ENCODE results near the gene ANKRD12. TPM values are rescaled to one million over a fixed set of nuclear protein-coding genes. Genes with fewer than 3 reads are reported as not detected.

ANKRD12 gene
- polyA plus RNA-seq, 1 donor = 20.1 TPM

DNA sequence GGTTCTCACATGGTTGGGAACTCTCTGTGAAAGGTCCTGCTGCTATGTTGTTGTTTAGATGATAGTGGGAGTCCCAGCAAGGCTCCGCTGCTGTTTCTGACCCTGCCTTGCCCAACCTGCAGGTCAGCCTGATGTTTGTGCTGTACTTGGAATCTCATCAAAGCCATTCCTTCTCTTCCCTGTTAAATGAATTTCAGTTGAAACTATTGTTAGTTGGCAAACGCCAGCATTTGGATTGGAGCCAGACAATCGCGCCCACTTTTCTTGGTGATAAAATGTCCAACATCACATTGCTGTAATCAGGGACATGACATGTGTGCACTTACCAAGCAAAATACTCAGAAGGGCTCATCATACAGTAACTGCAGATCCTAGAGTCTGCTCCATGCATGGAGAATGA lies 185.2 kb downstream of the ANKRD12 start:
- H3K9me3 ChIP-seq (ENCODE audit: control insufficient read depth, low read depth, low read length) = peaks cover 4% of the 10 kb centered on the region
- no peaks in the 10 kb centered on the region for H3K36me3 ChIP-seq (ENCODE audit: control insufficient read depth, insufficient read depth, low read length)
- no peak overlapping the region for H3K27ac ChIP-seq (ENCODE audit: low read length)
- no peak for DNase-seq
- no peaks in the 10 kb centered on the region for H3K27me3 ChIP-seq (ENCODE audit: control insufficient read depth, insufficient read depth, low read length)
- no peaks in the 10 kb centered on the region for H3K4me1 ChIP-seq (ENCODE audit: control insufficient read depth, insufficient read depth, low read length)
- H3K4me3 ChIP-seq (ENCODE audit: low read length) = no peak overlapping the region
- no CpG with 5 or more reads among the region's 4 CpGs for WGBS (ENCODE audit: insufficient coverage, low lambda C conversion rate)

DNA sequence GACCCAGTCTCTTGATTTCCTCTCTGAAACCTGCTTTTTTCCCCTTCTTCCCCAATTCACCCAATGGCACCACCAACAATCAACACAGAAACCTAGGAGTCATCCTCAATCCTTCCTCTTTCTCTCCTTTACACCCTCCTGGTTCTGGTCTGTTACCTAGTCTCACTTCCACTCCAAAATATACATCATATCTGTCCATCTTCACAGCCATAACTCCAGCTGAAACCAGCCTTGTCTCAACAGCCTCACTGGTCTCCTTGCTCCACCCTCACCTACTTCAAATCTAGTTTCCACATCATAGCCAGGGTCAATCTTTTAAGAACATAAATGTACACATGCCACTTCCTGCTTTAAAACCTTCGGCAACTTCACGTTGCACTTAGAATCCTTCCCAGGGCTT lies 186.2 kb downstream of the ANKRD12 start:
- H3K9me3 ChIP-seq (ENCODE audit: control insufficient read depth, low read depth, low read length) = peaks cover 4% of the 10 kb centered on the region
- WGBS (ENCODE audit: insufficient coverage, low lambda C conversion rate) = 80% methylated on average over 1 of the region's 2 CpGs
- H3K36me3 ChIP-seq (ENCODE audit: control insufficient read depth, insufficient read depth, low read length) = no peaks in the 10 kb centered on the region
- no peaks in the 10 kb centered on the region for H3K27me3 ChIP-seq (ENCODE audit: control insufficient read depth, insufficient read depth, low read length)
- H3K27ac ChIP-seq (ENCODE audit: low read length) = no peak overlapping the region
- no peak for DNase-seq
- no peak overlapping the region for H3K4me3 ChIP-seq (ENCODE audit: low read length)
- no peaks in the 10 kb centered on the region for H3K4me1 ChIP-seq (ENCODE audit: control insufficient read depth, insufficient read depth, low read length)

DNA sequence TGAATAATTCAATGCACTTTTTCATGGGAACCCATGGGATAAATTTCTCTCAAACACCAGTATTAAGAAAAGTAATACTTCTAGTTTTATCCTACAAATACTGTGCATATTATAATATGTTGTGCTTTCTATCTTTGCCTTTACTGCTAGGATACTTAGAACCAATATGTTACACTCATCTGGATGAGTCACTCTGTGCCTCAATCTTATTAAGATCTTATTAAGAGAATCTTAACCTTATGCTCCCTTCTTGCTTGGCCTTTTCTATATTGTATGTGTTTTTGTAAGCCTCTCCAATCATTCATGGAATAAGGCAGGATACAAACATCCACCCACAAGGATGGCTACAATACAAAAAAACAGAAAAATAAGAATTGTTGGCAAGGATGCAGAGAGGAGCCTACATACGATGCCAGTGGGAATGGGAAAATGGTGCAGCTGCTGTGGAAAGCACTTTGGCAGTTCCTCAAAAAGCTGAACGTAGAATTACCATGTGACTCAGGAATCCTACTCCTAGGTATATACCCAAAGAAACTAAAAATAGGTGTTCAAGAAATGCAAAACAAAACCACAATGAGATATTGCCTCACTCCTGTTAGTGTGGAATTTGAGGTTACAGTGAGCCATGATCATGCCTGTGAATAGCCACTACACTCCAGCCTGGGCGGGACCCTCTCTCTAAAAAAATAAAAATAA lies 187.3 kb downstream of the ANKRD12 start:
- Histone ChIP-seq H3K27me3 (ENCODE audit: control insufficient read depth, insufficient read depth, low read length) (no peaks in the 10 kb centered on the region), H3K9me3 (ENCODE audit: control insufficient read depth, low read depth, low read length) (peaks cover 4% of the 10 kb centered on the region), H3K4me3 (ENCODE audit: low read length) (no peak overlapping the region), H3K27ac (ENCODE audit: low read length) (no peak overlapping the region), H3K36me3 (ENCODE audit: control insufficient read depth, insufficient read depth, low read length) (no peaks in the 10 kb centered on the region), H3K4me1 (ENCODE audit: control insufficient read depth, insufficient read depth, low read length) (no peaks in the 10 kb centered on the region)
- WGBS (ENCODE audit: insufficient coverage, low lambda C conversion rate) = no CpG with 5 or more reads among the region's 3 CpGs
- no peak for DNase-seq

DNA sequence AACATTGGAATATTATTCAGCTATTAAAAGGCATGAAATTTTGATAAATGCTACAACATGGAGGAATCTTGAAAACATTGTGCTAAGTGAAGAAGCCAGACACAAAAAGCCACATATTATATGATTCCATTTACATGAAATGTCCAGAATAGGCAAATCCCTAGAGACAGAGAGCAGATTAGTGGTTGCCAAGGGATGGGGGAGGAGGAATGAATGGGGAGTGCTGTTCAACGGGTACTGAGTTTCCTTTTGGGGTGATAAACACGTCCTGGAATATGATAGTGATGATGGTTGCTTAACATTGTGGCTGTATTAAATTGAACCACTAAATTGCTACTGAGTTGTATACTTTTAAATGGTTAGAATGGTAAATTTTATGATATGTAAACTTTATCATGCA lies 189.1 kb downstream of the ANKRD12 start:
- Histone ChIP-seq H3K36me3 (ENCODE audit: control insufficient read depth, insufficient read depth, low read length) (no peaks in the 10 kb centered on the region), H3K27me3 (ENCODE audit: control insufficient read depth, insufficient read depth, low read length) (no peaks in the 10 kb centered on the region), H3K9me3 (ENCODE audit: control insufficient read depth, low read depth, low read length) (no peaks in the 10 kb centered on the region), H3K4me3 (ENCODE audit: low read length) (no peak overlapping the region), H3K4me1 (ENCODE audit: control insufficient read depth, insufficient read depth, low read length) (no peaks in the 10 kb centered on the region), H3K27ac (ENCODE audit: low read length) (no peak overlapping the region)
- no CpG with 5 or more reads among the region's 2 CpGs for WGBS (ENCODE audit: insufficient coverage, low lambda C conversion rate)
- DNase-seq = no peak

DNA sequence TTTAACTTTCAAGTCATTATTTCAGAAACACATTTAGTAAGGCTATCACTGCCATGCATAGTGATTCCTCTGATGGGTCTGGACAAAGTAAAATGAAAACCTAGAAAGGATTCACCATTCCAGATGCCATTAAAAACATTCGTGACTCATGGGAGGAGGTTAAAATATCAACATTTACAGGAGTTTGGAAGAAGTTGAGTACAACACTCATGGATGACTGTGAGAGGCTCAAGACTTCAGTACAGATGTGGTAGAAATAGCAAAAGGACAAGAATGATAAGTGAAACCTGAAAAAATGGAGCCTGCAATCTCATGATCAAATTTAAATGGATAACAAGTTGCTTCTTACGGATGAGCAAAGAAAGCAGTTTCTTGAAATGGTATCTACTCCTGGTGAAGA lies 192.2 kb downstream of the ANKRD12 start:
- Histone ChIP-seq H3K9me3 (ENCODE audit: control insufficient read depth, low read depth, low read length) (peaks cover 3% of the 10 kb centered on the region), H3K27me3 (ENCODE audit: control insufficient read depth, insufficient read depth, low read length) (peaks cover 5% of the 10 kb centered on the region), H3K4me1 (ENCODE audit: control insufficient read depth, insufficient read depth, low read length) (no peaks in the 10 kb centered on the region), H3K4me3 (ENCODE audit: low read length) (no peak overlapping the region), H3K36me3 (ENCODE audit: control insufficient read depth, insufficient read depth, low read length) (no peaks in the 10 kb centered on the region), H3K27ac (ENCODE audit: low read length) (no peak overlapping the region)
- no peak for DNase-seq
- 83% methylated on average over 1 of the region's 2 CpGs for WGBS (ENCODE audit: insufficient coverage, low lambda C conversion rate)

DNA sequence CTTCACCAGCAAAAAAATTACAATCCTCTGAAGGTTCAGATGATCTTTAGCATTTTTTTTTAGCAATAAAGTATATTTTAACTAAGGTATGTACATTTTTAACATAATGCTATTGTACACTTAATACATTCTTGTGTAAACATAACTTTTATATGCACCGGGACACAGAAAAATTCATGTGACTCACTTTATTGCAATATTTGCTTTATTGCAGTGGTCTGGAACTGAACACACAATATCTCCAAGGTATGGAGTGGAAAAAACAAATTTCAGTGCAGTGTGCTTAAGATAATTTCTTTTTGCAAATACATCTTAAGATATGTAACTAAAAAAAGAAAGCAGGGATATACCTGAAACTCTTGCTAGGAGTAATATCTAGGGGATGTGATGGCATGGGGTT lies 192.9 kb downstream of the ANKRD12 start:
- peaks cover 3% of the 10 kb centered on the region for H3K9me3 ChIP-seq (ENCODE audit: control insufficient read depth, low read depth, low read length)
- no peak overlapping the region for H3K27ac ChIP-seq (ENCODE audit: low read length)
- H3K4me3 ChIP-seq (ENCODE audit: low read length) = no peak overlapping the region
- no peaks in the 10 kb centered on the region for H3K4me1 ChIP-seq (ENCODE audit: control insufficient read depth, insufficient read depth, low read length)
- H3K27me3 ChIP-seq (ENCODE audit: control insufficient read depth, insufficient read depth, low read length) = peaks cover 5% of the 10 kb centered on the region
- no peak for DNase-seq
- no CpG with 5 or more reads among the region's 1 CpG for WGBS (ENCODE audit: insufficient coverage, low lambda C conversion rate)
- H3K36me3 ChIP-seq (ENCODE audit: control insufficient read depth, insufficient read depth, low read length) = no peaks in the 10 kb centered on the region

DNA sequence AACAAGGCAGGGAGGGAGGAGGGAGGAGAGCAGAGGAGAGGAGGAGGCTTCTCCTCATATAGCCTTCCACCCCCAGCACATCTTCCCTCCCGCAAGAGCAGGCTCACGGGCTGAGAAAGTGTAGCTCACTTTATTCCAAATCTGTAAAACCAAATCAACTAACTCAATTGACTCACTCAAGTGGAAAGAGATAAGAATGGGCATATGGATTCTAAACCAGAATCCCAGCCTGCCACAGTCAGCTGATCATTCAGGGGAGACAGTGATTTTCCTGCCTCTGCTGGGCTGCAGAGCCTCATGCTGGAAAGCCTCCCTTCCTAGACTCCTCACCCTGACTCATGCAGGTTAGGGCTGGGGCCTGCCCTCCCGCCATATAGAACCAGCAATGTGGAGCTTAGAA lies 193.8 kb downstream of the ANKRD12 start:
- H3K4me3 ChIP-seq (ENCODE audit: low read length) = no peak overlapping the region

DNA sequence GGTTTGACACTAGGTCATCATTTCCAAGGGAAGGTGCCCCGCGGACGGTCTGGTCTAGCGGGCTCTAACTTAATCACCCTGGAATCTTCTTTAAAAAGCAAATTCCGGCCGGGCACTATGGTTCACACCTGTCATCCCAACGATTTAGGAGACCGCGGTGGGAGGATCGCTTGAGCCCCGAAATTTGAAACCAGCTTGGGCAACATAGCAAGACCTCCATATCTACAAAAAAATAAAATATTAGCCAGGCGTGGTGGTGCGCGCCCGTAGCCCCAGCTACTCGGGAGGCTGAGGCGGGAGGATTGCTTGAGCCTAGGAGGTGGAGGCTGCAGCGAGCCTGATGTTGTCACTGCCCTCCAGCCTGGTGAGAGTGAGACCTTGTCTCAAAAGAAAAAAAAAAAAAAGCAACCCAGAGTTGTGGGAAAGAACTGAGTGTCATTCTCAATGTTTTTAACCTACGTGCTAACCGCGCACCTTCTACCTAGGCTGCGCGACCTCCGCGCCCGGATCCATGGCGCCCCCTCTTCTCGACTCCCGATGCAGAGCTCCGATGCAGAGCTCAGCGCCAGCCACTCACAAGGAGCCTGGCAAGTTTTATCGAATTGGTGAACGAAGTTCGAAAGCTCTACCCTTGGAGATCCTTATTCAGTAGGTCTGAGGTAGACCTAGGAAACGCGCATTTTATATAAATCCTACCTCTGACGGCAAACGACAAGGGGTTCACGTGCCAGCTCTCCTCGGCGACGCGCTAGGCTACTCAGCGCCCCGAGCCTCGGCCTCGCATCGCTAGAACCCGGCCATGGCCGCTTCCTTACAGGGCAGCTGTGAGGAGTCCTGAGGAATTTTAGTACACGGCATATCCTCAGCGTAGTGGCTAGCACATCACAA lies 197.1 kb downstream of the ANKRD12 start:
- H3K4me3 ChIP-seq (ENCODE audit: low read length) = peak overlapping the region; percentile 56
- H3K9me3 ChIP-seq (ENCODE audit: control insufficient read depth, low read depth, low read length) = peaks cover 3% of the 10 kb centered on the region
- 54% methylated on average over 8 of the region's 52 CpGs for WGBS (ENCODE audit: insufficient coverage, low lambda C conversion rate)
- peaks cover 5% of the 10 kb centered on the region for H3K27me3 ChIP-seq (ENCODE audit: control insufficient read depth, insufficient read depth, low read length)
- H3K4me1 ChIP-seq (ENCODE audit: control insufficient read depth, insufficient read depth, low read length) = peaks cover 4% of the 10 kb centered on the region
- H3K27ac ChIP-seq (ENCODE audit: low read length) = peak overlapping the region; percentile 60
- DNase-seq = no peak
- H3K36me3 ChIP-seq (ENCODE audit: control insufficient read depth, insufficient read depth, low read length) = peaks cover 2% of the 10 kb centered on the region

More for the DNA sequence above, 193.8 kb downstream of the ANKRD12 start:
- Histone ChIP-seq H3K27ac (ENCODE audit: low read length) (no peak overlapping the region), H3K4me1 (ENCODE audit: control insufficient read depth, insufficient read depth, low read length) (peaks cover 4% of the 10 kb centered on the region), H3K9me3 (ENCODE audit: control insufficient read depth, low read depth, low read length) (peaks cover 3% of the 10 kb centered on the region), H3K36me3 (ENCODE audit: control insufficient read depth, insufficient read depth, low read length) (no peaks in the 10 kb centered on the region), H3K27me3 (ENCODE audit: control insufficient read depth, insufficient read depth, low read length) (peaks cover 5% of the 10 kb centered on the region)
- DNase-seq = no peak
- WGBS (ENCODE audit: insufficient coverage, low lambda C conversion rate) = no CpG with 5 or more reads among the region's 3 CpGs

DNA sequence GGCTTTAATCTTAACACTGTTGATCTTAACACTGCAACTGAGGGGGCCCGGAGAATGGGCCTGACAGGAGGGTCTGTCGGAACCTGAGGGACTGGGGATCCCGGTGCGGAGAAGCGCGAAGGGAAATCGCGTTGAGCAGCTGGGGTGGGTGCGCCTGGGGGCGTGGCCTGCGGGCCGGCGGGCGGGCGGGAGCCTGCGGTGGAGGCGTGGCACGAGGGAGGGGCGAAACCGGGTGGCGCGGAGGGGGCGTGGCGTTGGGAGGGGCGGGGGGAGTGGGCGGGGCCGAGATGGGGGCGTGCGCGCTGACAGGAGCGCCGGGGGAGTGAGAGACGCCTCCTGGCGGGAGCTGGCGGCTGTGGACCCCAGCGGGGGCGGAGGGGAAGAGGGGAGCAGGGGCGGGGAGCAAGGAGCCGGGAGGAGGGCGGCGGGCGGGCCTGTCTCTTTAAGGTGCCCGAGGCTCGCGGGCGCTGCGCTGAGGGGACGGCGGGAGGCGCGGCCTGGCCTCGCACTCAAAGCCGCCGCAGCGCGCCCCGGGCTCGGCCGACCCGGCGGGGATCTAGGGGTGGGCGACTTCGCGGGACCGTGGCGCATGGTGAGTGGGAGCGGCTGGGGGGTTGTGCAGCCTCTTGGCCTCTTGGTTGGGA lies 197.9 kb downstream of the ANKRD12 start, which contains the start of gene TWSG1:
TSS of gene TWSG1 (plus strand) at position 445 of the 644 bp plus-strand sequence. CDS start 2,457 bp downstream, outside the sequence.
- no CpG with 5 or more reads among the region's 67 CpGs for WGBS (ENCODE audit: insufficient coverage, low lambda C conversion rate)
- Histone ChIP-seq H3K27me3 (ENCODE audit: control insufficient read depth, insufficient read depth, low read length) (peaks cover 5% of the 10 kb centered on the region), H3K4me3 (ENCODE audit: low read length) (peak within 1 kb of the TSS; percentile 56), H3K9me3 (ENCODE audit: control insufficient read depth, low read depth, low read length) (peaks cover 3% of the 10 kb centered on the region), H3K4me1 (ENCODE audit: control insufficient read depth, insufficient read depth, low read length) (peaks cover 4% of the 10 kb centered on the region), H3K27ac (ENCODE audit: low read length) (peak within 1 kb of the TSS; percentile 60), H3K36me3 (ENCODE audit: control insufficient read depth, insufficient read depth, low read length) (peaks cover 5% of the 10 kb centered on the region)
- peak; percentile 86 to 89 for DNase-seq

DNA sequence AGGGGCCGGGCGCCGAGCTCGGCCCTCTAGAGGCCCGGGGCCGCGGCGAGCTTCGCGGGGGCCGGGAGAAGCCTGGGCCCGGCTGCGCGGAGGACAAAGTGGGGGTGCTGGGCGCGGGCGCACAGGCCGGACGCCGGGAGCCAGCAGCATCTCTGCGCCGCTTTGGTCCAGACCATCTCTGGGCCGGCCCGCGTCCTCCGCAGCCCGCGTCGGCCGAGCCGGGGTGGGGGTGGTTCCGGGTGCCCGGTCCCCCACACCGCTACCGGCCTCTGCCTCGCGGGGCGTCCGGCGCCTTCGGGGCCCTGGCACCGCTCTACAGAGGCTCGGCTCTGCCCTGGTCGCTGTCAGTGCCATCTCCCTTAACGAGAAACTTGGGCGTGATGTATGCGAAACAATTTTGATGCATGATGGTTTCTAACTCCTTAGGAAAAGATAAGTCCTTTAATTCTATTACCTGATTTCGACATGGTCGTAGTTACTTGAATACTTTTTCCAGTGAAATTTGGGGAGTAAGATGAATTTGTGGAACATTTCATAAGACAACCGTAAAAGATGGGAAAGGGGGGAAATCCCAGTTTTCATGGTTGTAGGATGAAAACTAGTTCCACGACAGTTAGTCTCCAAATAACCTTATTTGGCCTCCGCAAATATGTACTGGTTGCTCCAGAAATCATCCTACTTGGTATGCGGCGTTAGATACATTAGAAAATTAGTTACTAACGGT lies 198.6 kb downstream of the ANKRD12 start:
- Histone ChIP-seq H3K4me1 (ENCODE audit: control insufficient read depth, insufficient read depth, low read length) (peaks cover 4% of the 10 kb centered on the region), H3K27ac (ENCODE audit: low read length) (peak overlapping the region; percentile 14), H3K36me3 (ENCODE audit: control insufficient read depth, insufficient read depth, low read length) (peaks cover 5% of the 10 kb centered on the region), H3K9me3 (ENCODE audit: control insufficient read depth, low read depth, low read length) (peaks cover 3% of the 10 kb centered on the region), H3K4me3 (ENCODE audit: low read length) (peak overlapping the region; percentile 55), H3K27me3 (ENCODE audit: control insufficient read depth, insufficient read depth, low read length) (peaks cover 5% of the 10 kb centered on the region)
- DNase-seq = peak in 1 of 2 donors; percentile 28
- WGBS (ENCODE audit: insufficient coverage, low lambda C conversion rate) = 0% methylated on average over 3 of the region's 55 CpGs

All from large intestine (tissue), 3 donors.